HCT116 (cell line): ENCODE results near the gene USP2. TPM values are rescaled to one million over a fixed set of nuclear protein-coding genes. Genes with fewer than 3 reads are reported as not detected.

Source experiments
- ATAC-seq: fragments of 200-7000 bp; cut with Tn5 transposase; 2 replicates; pipeline ENCODE4 v1.9.1; 2020; ENCODE audit warnings: mild to moderate bottlenecking, moderate library complexity
- BruUV-seq: library from RNA; stranded (reverse); fragments of 400-500 nt; replicated peaks from 2 replicates; lab custom pipeline; 2021; lab: Mats Ljungman, UMichigan
- CTCF ChIA-PET: fragments of 300-600 bp; sonication (Branson Sonifier 250); formaldehyde crosslinking; loops from one replicate; lab custom pipeline; 2021; ENCODE audit warnings: antibody characterized with exemption; lab: Charles Lee
- POLR2A ChIA-PET: fragments of 300-600, 350-600 bp; sonication (Branson Sonifier 250); formaldehyde crosslinking; loops from one replicate; lab custom pipeline; 2021; ENCODE audit warnings: antibody characterized with exemption; lab: Charles Lee
- RAD21 ChIA-PET, 2 experiments: fragments of 300-600 bp; sonication (Branson Sonifier 250); formaldehyde crosslinking; loops; one replicate each; lab custom pipeline; 2023; ENCODE audit warnings: low total read pairs in 2 of 2; ENCODE audit not compliant: uncharacterized antibody in 2 of 2, unreplicated experiment in 2 of 2, low non-redundant PET in 1 of 2; lab: Charles Lee
- DNase-seq: peaks from one replicate; pipeline ENCODE4 v3.0.0-alpha.2; 2010; ENCODE audit warnings: low read depth, low spot score
- H2AFZ ChIP-seq: fragments of 200-600 bp; shearing (Covaris generic), sonication (generic); 2 replicates; pipeline ENCODE4 v1.6.1; 2017; ENCODE audit warnings: low read depth, mixed run types, mixed read lengths, antibody characterized with exemption, low read length; ENCODE audit not compliant: poor library complexity, severe bottlenecking
- H3K27ac ChIP-seq: 2 replicates; pipeline ENCODE4 v1.5.1; 2012; ENCODE audit warnings: low read depth, low read length
- H3K27me3 ChIP-seq: fragments of 200-600 bp; sonication (generic); 2 replicates; pipeline ENCODE4 v1.6.1; 2016; ENCODE audit warnings: mixed run types, low read length, mixed read lengths; ENCODE audit not compliant: insufficient read depth
- H3K36me3 ChIP-seq, 2 experiments: fragments of 200-500 bp in 1 of 2; fragments of 200-600 bp in 1 of 2; sonication (Bioruptor generic) in 1 of 2; sonication (generic) in 1 of 2; 2 replicates each; pipeline versions ENCODE4 v1.5.1 to v1.6.1; 2014 to 2016; ENCODE audit warnings: low read length in 2 of 2, inconsistent platforms in 1 of 2, mixed read lengths in 1 of 2, mixed run types in 1 of 2; ENCODE audit not compliant: insufficient read depth in 2 of 2, control insufficient read depth in 1 of 2
- H3K4me1 ChIP-seq, 2 experiments: fragments of 200-600 bp in 1 of 2; sonication (generic) in 1 of 2; 2 replicates each; pipeline versions ENCODE4 v1.5.1 to v1.6.1; 2012 to 2017; ENCODE audit warnings: low read length in 2 of 2, inconsistent platforms in 1 of 2, mild to moderate bottlenecking in 1 of 2, mixed read lengths in 1 of 2, mixed run types in 1 of 2, moderate library complexity in 1 of 2; ENCODE audit not compliant: insufficient read depth in 2 of 2, control insufficient read depth in 1 of 2
- H3K4me2 ChIP-seq: fragments of 200-600 bp; sonication (generic); 2 replicates; pipeline ENCODE4 v1.6.1; 2017; ENCODE audit warnings: mixed run types, low read length, mixed read lengths
- H3K4me3 ChIP-seq, 2 experiments: fragments of 200-600 bp in 1 of 2; sonication (generic) in 1 of 2; replicated peaks in 1 of 2; 2 replicates each; pipeline ENCODE4 v1.5.1; 2011 to 2016; ENCODE audit warnings: low read length in 2 of 2, control low read depth in 1 of 2, low read depth in 1 of 2, mild to moderate bottlenecking in 1 of 2, mixed read lengths in 1 of 2, mixed run types in 1 of 2
- H3K79me2 ChIP-seq: fragments of 200-600 bp; sonication (generic); 2 replicates; pipeline ENCODE4 v1.6.1; 2017; ENCODE audit warnings: mild to moderate bottlenecking, mixed run types, low read length, moderate library complexity, mixed read lengths; ENCODE audit not compliant: insufficient read depth
- H3K9ac ChIP-seq: fragments of 200-600 bp; sonication (generic); 2 replicates; pipeline ENCODE4 v1.6.1; 2016; ENCODE audit warnings: low read length, mixed read lengths
- H3K9me2 ChIP-seq: fragments of 200-600 bp; sonication (generic), shearing (Covaris generic); 2 replicates; pipeline ENCODE4 v1.6.1; 2017; ENCODE audit warnings: mixed run types, mild to moderate bottlenecking, moderate library complexity; ENCODE audit not compliant: insufficient read depth
- H3K9me3 ChIP-seq, 2 experiments: fragments of 200-500 bp in 1 of 2; fragments of 200-600 bp in 1 of 2; sonication (Bioruptor generic) in 1 of 2; sonication (generic) in 1 of 2; 2 replicates each; pipeline ENCODE4 v1.6.1; 2014 to 2017; ENCODE audit warnings: low read length in 2 of 2, mixed read lengths in 2 of 2, inconsistent platforms in 1 of 2, low read depth in 1 of 2, mild to moderate bottlenecking in 1 of 2, mixed run types in 1 of 2, moderate library complexity in 1 of 2; ENCODE audit not compliant: control insufficient read depth in 1 of 2, insufficient read depth in 1 of 2
- H4K20me1 ChIP-seq: fragments of 200-600 bp; sonication (generic), shearing (Covaris generic); 2 replicates; pipeline ENCODE4 v1.6.1; 2017; ENCODE audit warnings: mixed run types, mild to moderate bottlenecking, moderate library complexity; ENCODE audit not compliant: insufficient read depth
- CBX3 ChIP-seq: IDR thresholded peaks from 2 replicates; pipeline ENCODE4 v1.6.1; 2012; ENCODE audit warnings: low read depth
- CEBPB ChIP-seq: IDR thresholded peaks from 2 replicates; pipeline ENCODE4 v1.6.1; 2012; ENCODE audit warnings: low read depth
- ELF1 ChIP-seq: IDR thresholded peaks from 2 replicates; pipeline ENCODE4 v1.6.1; 2012; ENCODE audit warnings: low read depth, borderline replicate concordance
- EZH2phosphoT487 ChIP-seq: fragments of 200-600 bp; IDR thresholded peaks from 2 replicates; pipeline ENCODE4 v1.6.1; 2018; ENCODE audit warnings: antibody characterized with exemption, borderline replicate concordance
- POLR2AphosphoS5 ChIP-seq: IDR thresholded peaks from 2 replicates; pipeline ENCODE4 v1.6.1; 2011; ENCODE audit warnings: mild to moderate bottlenecking, low read depth, low read length, moderate library complexity
- RAD21 ChIP-seq: IDR thresholded peaks from 2 replicates; pipeline ENCODE4 v1.6.1; 2012; ENCODE audit warnings: low read depth, mild to moderate bottlenecking
- SIN3A ChIP-seq: IDR thresholded peaks from 2 replicates; pipeline ENCODE4 v1.6.1; 2012; ENCODE audit warnings: low read depth
- SP1 ChIP-seq: IDR thresholded peaks from 2 replicates; pipeline ENCODE4 v1.6.1; 2012; ENCODE audit warnings: low read depth
- intact Hi-C: fragments of 100-400 bp; cut with micrococcal nuclease; formaldehyde crosslinking; loops from 2 replicates; pipeline ENCODE4 v1.10.0; 2022
- total RNA-seq: library from RNA; stranded (reverse); gene quantifications from one replicate; pipeline ENCODE4 v1.2.1, GENCODE V29; 2021; ENCODE audit not compliant: unreplicated experiment
- TF ChIP-seq, protein P1 (sequence below): IDR thresholded peaks from 2 replicates; pipeline ENCODE4 v1.6.1; 2012
- TF ChIP-seq, protein P2 (sequence below): IDR thresholded peaks from 2 replicates; pipeline ENCODE4 v1.6.1; 2011; ENCODE audit warnings: mild to moderate bottlenecking, low read length, moderate library complexity; ENCODE audit not compliant: insufficient replicate concordance; ENCODE audit errors: extremely low read depth
- TF ChIP-seq, protein P3 (sequence below): IDR thresholded peaks from 2 replicates; pipeline ENCODE4 v1.6.1; 2012; ENCODE audit warnings: low read depth

USP2 gene
- total RNA-seq, 1 experiment from 2014 or later: 5.0 TPM

DNA sequence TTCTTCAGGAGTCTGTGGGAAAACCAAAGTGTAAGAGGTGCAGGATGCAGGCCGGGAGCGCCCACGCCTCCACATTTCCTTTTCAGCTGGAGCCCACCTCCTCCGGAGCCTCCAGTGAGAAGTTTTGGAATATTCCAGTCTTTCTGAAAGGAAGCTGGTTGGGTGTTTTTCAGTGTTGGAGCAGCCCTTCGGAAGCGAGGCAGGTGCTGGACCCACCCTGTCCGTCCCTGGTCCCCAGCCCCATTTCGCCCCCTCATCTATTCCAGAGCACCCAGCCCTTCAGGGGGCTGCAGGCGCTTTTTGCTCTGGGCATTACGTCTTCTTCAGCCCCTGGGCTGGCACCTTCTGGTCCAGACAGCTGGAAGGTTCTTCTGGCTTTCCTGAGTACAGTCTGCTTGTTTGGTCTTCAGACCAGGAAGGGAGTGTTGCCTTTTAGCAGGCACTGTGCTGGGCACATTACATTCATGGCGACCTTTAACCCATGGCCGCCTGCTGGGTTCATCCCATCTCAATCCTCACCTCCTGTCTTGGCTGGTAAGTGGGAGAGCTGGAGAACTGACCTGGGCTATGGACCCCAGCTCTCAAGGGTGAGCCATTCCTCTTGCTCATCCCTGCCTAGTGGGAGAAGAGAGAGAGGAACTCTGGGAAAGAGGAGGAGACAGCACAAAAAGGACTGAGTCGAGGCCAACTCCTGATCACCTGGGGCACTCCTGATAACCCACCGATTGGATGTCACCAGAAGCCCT is 42.2 kb upstream of the USP2 start:
- H3K36me3 ChIP-seq: no peaks in the 10 kb centered on the region
- H3K4me1 ChIP-seq: no peaks in the 10 kb centered on the region
- no TSS peak for BruUV-seq
- no peaks in the 10 kb centered on the region for H3K9me2 ChIP-seq
- TF ChIP-seq, protein P1, sequence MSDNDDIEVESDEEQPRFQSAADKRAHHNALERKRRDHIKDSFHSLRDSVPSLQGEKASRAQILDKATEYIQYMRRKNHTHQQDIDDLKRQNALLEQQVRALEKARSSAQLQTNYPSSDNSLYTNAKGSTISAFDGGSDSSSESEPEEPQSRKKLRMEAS: no peak
- TF ChIP-seq SIN3A (no peak), SP1 (no peak), RAD21 (no peak), CEBPB (no peak), ELF1 (no peak), CBX3 (no peak), POLR2AphosphoS5 (no peak), EZH2phosphoT487 (no peak)
- TF ChIP-seq, protein P2, sequence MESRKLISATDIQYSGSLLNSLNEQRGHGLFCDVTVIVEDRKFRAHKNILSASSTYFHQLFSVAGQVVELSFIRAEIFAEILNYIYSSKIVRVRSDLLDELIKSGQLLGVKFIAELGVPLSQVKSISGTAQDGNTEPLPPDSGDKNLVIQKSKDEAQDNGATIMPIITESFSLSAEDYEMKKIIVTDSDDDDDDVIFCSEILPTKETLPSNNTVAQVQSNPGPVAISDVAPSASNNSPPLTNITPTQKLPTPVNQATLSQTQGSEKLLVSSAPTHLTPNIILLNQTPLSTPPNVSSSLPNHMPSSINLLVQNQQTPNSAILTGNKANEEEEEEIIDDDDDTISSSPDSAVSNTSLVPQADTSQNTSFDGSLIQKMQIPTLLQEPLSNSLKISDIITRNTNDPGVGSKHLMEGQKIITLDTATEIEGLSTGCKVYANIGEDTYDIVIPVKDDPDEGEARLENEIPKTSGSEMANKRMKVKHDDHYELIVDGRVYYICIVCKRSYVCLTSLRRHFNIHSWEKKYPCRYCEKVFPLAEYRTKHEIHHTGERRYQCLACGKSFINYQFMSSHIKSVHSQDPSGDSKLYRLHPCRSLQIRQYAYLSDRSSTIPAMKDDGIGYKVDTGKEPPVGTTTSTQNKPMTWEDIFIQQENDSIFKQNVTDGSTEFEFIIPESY: no peak
- TF ChIP-seq, protein P3, sequence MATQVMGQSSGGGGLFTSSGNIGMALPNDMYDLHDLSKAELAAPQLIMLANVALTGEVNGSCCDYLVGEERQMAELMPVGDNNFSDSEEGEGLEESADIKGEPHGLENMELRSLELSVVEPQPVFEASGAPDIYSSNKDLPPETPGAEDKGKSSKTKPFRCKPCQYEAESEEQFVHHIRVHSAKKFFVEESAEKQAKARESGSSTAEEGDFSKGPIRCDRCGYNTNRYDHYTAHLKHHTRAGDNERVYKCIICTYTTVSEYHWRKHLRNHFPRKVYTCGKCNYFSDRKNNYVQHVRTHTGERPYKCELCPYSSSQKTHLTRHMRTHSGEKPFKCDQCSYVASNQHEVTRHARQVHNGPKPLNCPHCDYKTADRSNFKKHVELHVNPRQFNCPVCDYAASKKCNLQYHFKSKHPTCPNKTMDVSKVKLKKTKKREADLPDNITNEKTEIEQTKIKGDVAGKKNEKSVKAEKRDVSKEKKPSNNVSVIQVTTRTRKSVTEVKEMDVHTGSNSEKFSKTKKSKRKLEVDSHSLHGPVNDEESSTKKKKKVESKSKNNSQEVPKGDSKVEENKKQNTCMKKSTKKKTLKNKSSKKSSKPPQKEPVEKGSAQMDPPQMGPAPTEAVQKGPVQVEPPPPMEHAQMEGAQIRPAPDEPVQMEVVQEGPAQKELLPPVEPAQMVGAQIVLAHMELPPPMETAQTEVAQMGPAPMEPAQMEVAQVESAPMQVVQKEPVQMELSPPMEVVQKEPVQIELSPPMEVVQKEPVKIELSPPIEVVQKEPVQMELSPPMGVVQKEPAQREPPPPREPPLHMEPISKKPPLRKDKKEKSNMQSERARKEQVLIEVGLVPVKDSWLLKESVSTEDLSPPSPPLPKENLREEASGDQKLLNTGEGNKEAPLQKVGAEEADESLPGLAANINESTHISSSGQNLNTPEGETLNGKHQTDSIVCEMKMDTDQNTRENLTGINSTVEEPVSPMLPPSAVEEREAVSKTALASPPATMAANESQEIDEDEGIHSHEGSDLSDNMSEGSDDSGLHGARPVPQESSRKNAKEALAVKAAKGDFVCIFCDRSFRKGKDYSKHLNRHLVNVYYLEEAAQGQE: no peak
- ATAC-seq: no peak
- no peaks in the 10 kb centered on the region for H4K20me1 ChIP-seq
- no peak overlapping the region for H3K4me3 ChIP-seq
- H3K9ac ChIP-seq: no peak overlapping the region
- no peak overlapping the region for H2AFZ ChIP-seq
- DNase-seq: no peak
- no peaks in the 10 kb centered on the region for H3K9me3 ChIP-seq
- intact Hi-C loops: no loop called here
- H3K79me2 ChIP-seq: no peaks in the 10 kb centered on the region
- POLR2A ChIA-PET: no interaction called here
- CTCF ChIA-PET: no interaction called here
- H3K4me2 ChIP-seq: no peak overlapping the region
- RAD21 ChIA-PET: no interaction called here
- H3K27ac ChIP-seq: no peak overlapping the region
- H3K27me3 ChIP-seq: no peaks in the 10 kb centered on the region
